ENCODE measurements around the gene OVOL1. TPM values are rescaled to one million over a fixed set of nuclear protein-coding genes. Genes with fewer than 3 reads are reported as not detected.

Gene OVOL1
- total and polyA plus RNA-seq, 2 of the 13 experiments (the other 11 are each of a cell fraction or from before 2014, with no cell fraction given) = 0.01 TPM; not detected in 1

GRCh38 chr11:65817835-65818680 lies 31.2 kb downstream of the OVOL1 start (continued):
- TF ChIP-seq BCL3 (CRISPR knock-in tag; IDR thresholded peaks at IDR 0.05) (peak; percentile 68), DNMT1 (CRISPR knock-in tag; IDR thresholded peaks at IDR 0.05) (no peak), PHF8 (CRISPR knock-in tag; IDR thresholded peaks at IDR 0.05) (peak; percentile 62), TFDP2 (CRISPR knock-in tag; IDR thresholded peaks at IDR 0.05) (peak; percentile 77), GATAD1 (CRISPR knock-in tag; IDR thresholded peaks at IDR 0.05) (peak; percentile 55), TFAP4 (IDR thresholded peaks at IDR 0.05; ENCODE audit: borderline replicate concordance, low read depth) (peak; percentile 51; the same call in 1 of the 2 replicates), ARID4A (CRISPR knock-in tag; IDR thresholded peaks at IDR 0.05; ENCODE audit: borderline replicate concordance) (peak; percentile 69; the same call in 1 of the 2 replicates), MYC (CRISPR knock-in tag; IDR thresholded peaks at IDR 0.05; ENCODE audit: borderline replicate concordance) (peak; percentile 72), ZNF772 (CRISPR knock-in tag; IDR thresholded peaks at IDR 0.05) (no peak), GMEB1 (CRISPR knock-in tag; IDR thresholded peaks at IDR 0.05; ENCODE audit: borderline replicate concordance) (peak; percentile 40; the same call in 1 of the 2 replicates), KDM2A (CRISPR knock-in tag; IDR thresholded peaks at IDR 0.05; ENCODE audit: borderline replicate concordance, low read depth) (peak; percentile 90), ZBTB7B (CRISPR knock-in tag; IDR thresholded peaks at IDR 0.05) (peak; percentile 35; the same call in 1 of the 2 replicates), ZNF30 (CRISPR knock-in tag; IDR thresholded peaks at IDR 0.05) (no peak), ZBTB14 (CRISPR knock-in tag; IDR thresholded peaks at IDR 0.05) (no peak), KAT8 (CRISPR knock-in tag; IDR thresholded peaks at IDR 0.05) (0 out of 2 replicates have a peak, but pooled peaks have one; percentile 49), ZSCAN20 (CRISPR knock-in tag; IDR thresholded peaks at IDR 0.05; ENCODE audit: borderline replicate concordance) (no peak), HHEX (CRISPR knock-in tag; IDR thresholded peaks at IDR 0.05) (no peak), PHF20 (CRISPR knock-in tag; IDR thresholded peaks at IDR 0.05) (peak; percentile 55; the same call in 1 of the 2 replicates)

Measured in HepG2 (cell line).